HepG2 (cell line): ENCODE results near the gene PPP2R5E. TPM values are rescaled to one million over a fixed set of nuclear protein-coding genes. Genes with fewer than 3 reads are reported as not detected.

Experiments used
- DMTF1 ChIP-seq: sonication (generic); formaldehyde crosslinking; IDR thresholded peaks from 2 replicates; pipeline ENCODE4 v1.4.0; 2020; ENCODE audit warnings: mild to moderate bottlenecking, missing genetic modification reagents
- MEIS2 ChIP-seq: sonication (generic); formaldehyde crosslinking; IDR thresholded peaks from 2 replicates; pipeline ENCODE4 v1.9.0; 2021; ENCODE audit warnings: mild to moderate bottlenecking, missing genetic modification reagents
- MXD4 ChIP-seq: IDR thresholded peaks from 2 replicates; pipeline ENCODE4 v1.6.1; 2016; ENCODE audit warnings: mild to moderate bottlenecking, missing biosample characterization, missing genetic modification reagents
- NONO ChIP-seq, 2 experiments: fragments of 450-650 bp in 1 of 2; sonication (generic) in 1 of 2; formaldehyde crosslinking in 1 of 2; IDR thresholded peaks in 1 of 2; conservative IDR thresholded peaks in 1 of 2; 2 replicates each; pipeline versions ENCODE4 v1.6.1 to v1.8.0; 2017 to 2022; ENCODE audit warnings: mild to moderate bottlenecking in 1 of 2, missing genetic modification reagents in 1 of 2, moderate library complexity in 1 of 2
- ONECUT2 ChIP-seq: sonication (generic); formaldehyde crosslinking; IDR thresholded peaks from 2 replicates; pipeline ENCODE4 v1.4.0; 2020; ENCODE audit warnings: missing genetic modification reagents
- SMC3 ChIP-seq: IDR thresholded peaks from 2 replicates; pipeline ENCODE4 v1.6.1; 2011; ENCODE audit warnings: low read length, improper control_type of control experiment
- ZFP41 ChIP-seq: sonication (generic); formaldehyde crosslinking; IDR thresholded peaks from 2 replicates; pipeline ENCODE4 v1.4.0; 2020; ENCODE audit warnings: mild to moderate bottlenecking, missing genetic modification reagents, borderline replicate concordance
- ZNF10 ChIP-seq: sonication (generic); formaldehyde crosslinking; IDR thresholded peaks from 2 replicates; pipeline ENCODE4 v1.4.0; 2020; ENCODE audit warnings: mild to moderate bottlenecking, low read depth, missing genetic modification reagents, borderline replicate concordance
- ZNF605 ChIP-seq: sonication (generic); formaldehyde crosslinking; IDR thresholded peaks from 2 replicates; pipeline ENCODE4 v1.8.0; 2022; ENCODE audit warnings: mild to moderate bottlenecking, missing genetic modification reagents
- ZNF652 ChIP-seq: IDR thresholded peaks from 2 replicates; pipeline ENCODE4 v1.6.1; 2016; ENCODE audit warnings: low read depth, borderline replicate concordance
- polyA plus RNA-seq, 8 experiments: library from polyadenylated mRNA; depleted of rRNA in 3 of 8; stranded (reverse) in 7 of 8; unstranded in 1 of 8; fragments of >200 nt; fragmentation: Illumina TruSeq in 4 of 8; extraction: Trizol in 4 of 8; gene quantifications; 2 replicates each; pipeline versions ENCODE4 v1.2.1 to v1.2.3, GENCODE V29; 2011 to 2016; ENCODE audit warnings: low read depth in 4 of 8, missing spikeins in 1 of 8, mixed read lengths in 1 of 8; ENCODE audit not compliant: insufficient read depth in 1 of 8
- total RNA-seq, 5 experiments: library from RNA; depleted of rRNA; stranded (reverse); fragments of >200 nt; fragmentation: Illumina TruSeq; extraction: Trizol; gene quantifications; 2 replicates each; pipeline ENCODE4 v1.2.3, GENCODE V29; 2016; ENCODE audit warnings: low read depth in 1 of 5
- TF ChIP-seq, protein P1 (sequence below), 2 experiments: sonication (generic) in 1 of 2; formaldehyde crosslinking in 1 of 2; IDR thresholded peaks; 2 replicates each; pipeline versions ENCODE4 v1.6.1 to v1.9.0; 2014 to 2022; ENCODE audit warnings: antibody characterized with exemption in 1 of 2, borderline replicate concordance in 1 of 2, inconsistent platforms in 1 of 2, low read depth in 1 of 2, missing genetic modification reagents in 1 of 2
- TF ChIP-seq, protein P2 (sequence below): sonication (generic); formaldehyde crosslinking; IDR thresholded peaks from one replicate; pipeline ENCODE4 v1.5.1; 2020; ENCODE audit warnings: mild to moderate bottlenecking, missing genetic modification reagents; ENCODE audit errors: not compliant biosample characterization

The PPP2R5E gene
- total and polyA plus RNA-seq, 2 of the 13 experiments (the other 11 are each of a cell fraction or from before 2014, with no cell fraction given): 8.9 to 11.0 TPM

DNA sequence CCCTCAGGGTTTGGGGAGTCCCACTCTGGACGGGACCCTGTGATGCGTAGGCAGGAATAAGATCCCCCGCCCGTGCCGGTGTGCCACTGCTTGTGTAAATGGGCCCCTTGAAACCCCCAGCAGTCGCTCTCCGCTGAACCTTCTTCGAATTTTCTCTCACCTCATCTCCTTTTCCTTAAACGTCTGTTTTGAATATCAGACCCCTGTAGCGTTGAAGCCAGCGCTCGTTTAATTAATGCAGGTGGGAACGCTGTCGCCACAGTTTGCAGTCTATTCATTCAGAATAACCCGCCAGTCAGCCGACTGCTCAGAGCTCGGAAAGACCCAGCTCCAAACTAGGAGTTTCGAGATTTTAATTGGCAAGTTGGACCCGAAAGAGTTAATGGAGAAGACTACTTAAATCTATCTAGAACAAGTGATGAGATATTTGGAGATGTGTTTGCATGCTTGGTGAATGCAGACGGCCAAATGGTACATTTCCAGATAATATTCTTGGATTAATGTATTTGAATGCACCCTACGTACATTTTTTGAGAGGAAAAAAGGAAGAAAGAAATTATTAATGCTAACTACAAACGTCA is 739 bp upstream of the PPP2R5E start (continued):
- TF ChIP-seq, protein P1, sequence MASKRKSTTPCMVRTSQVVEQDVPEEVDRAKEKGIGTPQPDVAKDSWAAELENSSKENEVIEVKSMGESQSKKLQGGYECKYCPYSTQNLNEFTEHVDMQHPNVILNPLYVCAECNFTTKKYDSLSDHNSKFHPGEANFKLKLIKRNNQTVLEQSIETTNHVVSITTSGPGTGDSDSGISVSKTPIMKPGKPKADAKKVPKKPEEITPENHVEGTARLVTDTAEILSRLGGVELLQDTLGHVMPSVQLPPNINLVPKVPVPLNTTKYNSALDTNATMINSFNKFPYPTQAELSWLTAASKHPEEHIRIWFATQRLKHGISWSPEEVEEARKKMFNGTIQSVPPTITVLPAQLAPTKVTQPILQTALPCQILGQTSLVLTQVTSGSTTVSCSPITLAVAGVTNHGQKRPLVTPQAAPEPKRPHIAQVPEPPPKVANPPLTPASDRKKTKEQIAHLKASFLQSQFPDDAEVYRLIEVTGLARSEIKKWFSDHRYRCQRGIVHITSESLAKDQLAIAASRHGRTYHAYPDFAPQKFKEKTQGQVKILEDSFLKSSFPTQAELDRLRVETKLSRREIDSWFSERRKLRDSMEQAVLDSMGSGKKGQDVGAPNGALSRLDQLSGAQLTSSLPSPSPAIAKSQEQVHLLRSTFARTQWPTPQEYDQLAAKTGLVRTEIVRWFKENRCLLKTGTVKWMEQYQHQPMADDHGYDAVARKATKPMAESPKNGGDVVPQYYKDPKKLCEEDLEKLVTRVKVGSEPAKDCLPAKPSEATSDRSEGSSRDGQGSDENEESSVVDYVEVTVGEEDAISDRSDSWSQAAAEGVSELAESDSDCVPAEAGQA (IDR thresholded peaks at IDR 0.05; ENCODE audit: low read depth): no peak
- TF ChIP-seq, protein P1 (CRISPR knock-in tag; IDR thresholded peaks at IDR 0.05; ENCODE audit: borderline replicate concordance): 0 out of 2 replicates have a peak, but pooled peaks have one; percentile 16
- no peak for TF ChIP-seq ZNF605 (CRISPR knock-in tag)
- peak; percentile 83 for TF ChIP-seq ZNF652 (CRISPR knock-in tag)
- no peak for TF ChIP-seq MEIS2
- TF ChIP-seq ZFP41 (CRISPR knock-in tag): no peak
- no peak for TF ChIP-seq NONO (IDR thresholded peaks at IDR 0.05)
- no peak for TF ChIP-seq NONO (CRISPR knock-in tag; conservative IDR thresholded peaks at IDR 0.05)
- no peak for TF ChIP-seq ZNF10 (CRISPR knock-in tag)
- TF ChIP-seq MXD4 (CRISPR knock-in tag): no peak
- no peak for TF ChIP-seq DMTF1 (CRISPR knock-in tag)
- TF ChIP-seq SMC3: no peak
- TF ChIP-seq ONECUT2 (CRISPR knock-in tag): no peak
- TF ChIP-seq, protein P2, sequence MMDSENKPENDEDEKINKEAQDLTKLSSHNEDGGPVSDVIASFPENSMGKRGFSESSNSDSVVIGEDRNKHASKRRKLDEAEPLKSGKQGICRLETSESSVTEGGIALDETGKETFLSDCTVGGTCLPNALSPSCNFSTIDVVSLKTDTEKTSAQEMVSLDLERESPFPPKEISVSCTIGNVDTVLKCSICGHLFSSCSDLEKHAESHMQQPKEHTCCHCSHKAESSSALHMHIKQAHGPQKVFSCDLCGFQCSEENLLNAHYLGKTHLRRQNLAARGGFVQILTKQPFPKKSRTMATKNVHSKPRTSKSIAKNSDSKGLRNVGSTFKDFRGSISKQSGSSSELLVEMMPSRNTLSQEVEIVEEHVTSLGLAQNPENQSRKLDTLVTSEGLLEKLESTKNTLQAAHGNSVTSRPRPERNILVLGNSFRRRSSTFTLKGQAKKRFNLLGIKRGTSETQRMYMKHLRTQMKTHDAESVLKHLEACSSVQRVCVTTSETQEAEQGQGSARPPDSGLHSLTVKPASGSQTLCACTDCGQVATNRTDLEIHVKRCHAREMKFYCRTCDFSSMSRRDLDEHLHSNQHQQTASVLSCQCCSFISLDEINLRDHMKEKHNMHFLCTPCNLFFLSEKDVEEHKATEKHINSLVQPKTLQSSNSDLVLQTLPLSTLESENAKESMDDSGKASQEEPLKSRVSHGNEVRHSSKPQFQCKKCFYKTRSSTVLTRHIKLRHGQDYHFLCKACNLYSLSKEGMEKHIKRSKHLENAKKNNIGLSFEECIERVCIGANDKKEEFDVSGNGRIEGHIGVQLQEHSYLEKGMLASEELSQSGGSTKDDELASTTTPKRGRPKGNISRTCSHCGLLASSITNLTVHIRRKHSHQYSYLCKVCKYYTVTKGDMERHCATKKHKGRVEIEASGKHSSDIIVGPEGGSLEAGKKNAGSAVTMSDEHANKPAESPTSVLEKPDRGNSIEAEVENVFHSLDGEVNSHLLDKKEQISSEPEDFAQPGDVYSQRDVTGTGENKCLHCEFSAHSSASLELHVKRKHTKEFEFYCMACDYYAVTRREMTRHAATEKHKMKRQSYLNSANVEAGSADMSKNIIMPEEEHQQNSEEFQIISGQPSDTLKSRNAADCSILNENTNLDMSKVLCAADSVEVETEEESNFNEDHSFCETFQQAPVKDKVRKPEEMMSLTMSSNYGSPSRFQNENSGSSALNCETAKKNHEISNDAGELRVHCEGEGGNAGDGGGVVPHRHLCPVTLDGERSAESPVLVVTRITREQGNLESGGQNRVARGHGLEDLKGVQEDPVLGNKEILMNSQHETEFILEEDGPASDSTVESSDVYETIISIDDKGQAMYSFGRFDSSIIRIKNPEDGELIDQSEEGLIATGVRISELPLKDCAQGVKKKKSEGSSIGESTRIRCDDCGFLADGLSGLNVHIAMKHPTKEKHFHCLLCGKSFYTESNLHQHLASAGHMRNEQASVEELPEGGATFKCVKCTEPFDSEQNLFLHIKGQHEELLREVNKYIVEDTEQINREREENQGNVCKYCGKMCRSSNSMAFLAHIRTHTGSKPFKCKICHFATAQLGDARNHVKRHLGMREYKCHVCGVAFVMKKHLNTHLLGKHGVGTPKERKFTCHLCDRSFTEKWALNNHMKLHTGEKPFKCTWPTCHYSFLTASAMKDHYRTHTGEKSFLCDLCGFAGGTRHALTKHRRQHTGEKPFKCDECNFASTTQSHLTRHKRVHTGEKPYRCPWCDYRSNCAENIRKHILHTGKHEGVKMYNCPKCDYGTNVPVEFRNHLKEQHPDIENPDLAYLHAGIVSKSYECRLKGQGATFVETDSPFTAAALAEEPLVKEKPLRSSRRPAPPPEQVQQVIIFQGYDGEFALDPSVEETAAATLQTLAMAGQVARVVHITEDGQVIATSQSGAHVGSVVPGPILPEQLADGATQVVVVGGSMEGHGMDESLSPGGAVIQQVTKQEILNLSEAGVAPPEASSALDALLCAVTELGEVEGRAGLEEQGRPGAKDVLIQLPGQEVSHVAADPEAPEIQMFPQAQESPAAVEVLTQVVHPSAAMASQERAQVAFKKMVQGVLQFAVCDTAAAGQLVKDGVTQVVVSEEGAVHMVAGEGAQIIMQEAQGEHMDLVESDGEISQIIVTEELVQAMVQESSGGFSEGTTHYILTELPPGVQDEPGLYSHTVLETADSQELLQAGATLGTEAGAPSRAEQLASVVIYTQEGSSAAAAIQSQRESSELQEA (CRISPR knock-in tag): no peak
